Activated CD4-positive, alpha-beta T cell treated with anti-CD3 and anti-CD28 coated beads, Interleukin-2, Interleukin-6, amounts not matched to agents 100 ng/mL and 50 ng/mL, durations not matched to agents 16 hours and 8 hours (primary cell): Measurements from ENCODE around the gene GPC4.

Experiments used
- DNase-seq: peaks from one replicate; pipeline ENCODE4 v3.0.0-alpha.2; 2020

Gene GPC4

DNA sequence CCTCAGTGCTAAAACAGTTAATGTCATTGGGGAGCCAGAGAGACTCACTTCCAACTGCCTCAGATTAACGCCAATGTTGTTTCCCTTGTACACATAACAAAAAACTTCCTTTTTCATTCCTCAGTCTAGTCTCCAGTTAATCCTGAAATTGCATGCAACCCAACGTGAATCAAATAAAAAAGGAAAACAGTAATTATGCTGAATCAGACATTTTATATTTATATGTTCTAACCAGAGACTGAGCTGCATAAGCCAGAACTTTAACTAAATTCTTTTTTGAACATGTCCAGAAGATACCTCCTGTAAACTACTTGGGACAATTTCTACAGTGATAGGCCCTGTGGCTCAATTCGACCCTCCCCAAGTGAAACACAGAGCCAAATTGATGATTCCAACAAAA, 4.7 kb downstream of the GPC4 start:
- no peak for DNase-seq

- no peak for DNase-seq
These were observed 9.6 kb downstream of the GPC4 start for GRCh38 chrX:133405498-133406185.

- no peak for DNase-seq
These were observed 11.3 kb downstream of the GPC4 start for GRCh38 chrX:133403984-133404383.

DNA sequence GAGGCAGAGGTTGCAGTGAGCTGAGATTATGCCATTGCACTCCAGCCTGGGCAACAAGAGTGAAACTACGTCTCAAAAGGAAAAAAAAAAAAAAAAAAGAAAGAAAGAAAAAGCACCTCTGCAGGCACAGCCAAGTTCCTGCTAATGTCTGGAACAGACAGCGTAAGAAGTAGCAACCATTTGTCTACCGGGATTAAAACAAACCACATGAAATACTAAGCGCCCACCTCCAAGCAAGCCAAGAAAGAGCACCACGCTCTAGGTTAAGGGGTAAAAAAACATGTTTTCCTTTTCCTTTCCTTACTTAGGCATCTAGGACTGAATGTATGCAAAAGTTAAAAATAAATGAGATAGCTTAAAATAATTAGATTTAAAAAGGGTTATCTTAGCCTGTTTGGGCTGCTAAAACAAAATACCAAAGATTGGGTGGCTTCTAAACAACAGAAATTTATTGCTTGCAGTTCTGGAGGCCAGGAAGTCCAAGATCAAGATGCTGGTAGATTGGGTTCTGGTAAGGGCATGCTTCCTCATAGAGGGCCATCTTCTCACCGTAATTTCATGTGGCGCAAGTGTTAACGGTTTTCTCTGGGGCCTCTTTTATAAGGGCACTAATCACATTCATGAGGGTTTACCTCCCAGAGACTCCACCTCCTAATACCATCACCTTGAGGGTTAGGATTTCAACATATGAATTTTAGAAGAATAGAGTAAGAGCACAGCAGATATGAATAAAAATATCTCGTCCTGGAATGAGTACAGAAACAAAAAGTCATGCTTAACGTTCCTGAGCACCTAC, 12.3 kb downstream of the GPC4 start:
- no peak for DNase-seq

GRCh38 chrX:133402042-133402453, 13.2 kb downstream of the GPC4 start:
- no peak for DNase-seq

- DNase-seq = no peak
These were observed 13.8 kb downstream of the GPC4 start for GRCh38 chrX:133401536-133401935.

DNA sequence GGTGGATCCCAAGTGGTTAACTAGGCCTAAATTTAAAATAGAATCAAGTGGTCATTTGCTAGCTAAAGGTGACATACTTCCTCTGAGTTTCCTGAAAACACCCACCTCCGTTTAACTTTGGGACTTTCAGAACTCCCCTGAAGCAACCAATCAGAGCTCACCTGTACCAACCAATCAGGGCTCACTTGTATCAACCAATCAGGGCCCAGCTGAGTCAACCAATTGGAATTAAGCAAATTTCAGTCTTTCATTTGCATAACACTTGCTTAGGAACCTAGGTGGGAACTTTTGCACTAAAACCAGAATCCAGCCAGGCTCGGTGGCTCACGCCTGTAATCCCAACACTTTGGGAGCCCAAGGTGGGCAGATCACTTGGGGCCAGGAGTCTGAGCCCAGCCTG, 15.9 kb downstream of the GPC4 start:
- no peak for DNase-seq

GRCh38 chrX:133394765-133395164, 20.5 kb downstream of the GPC4 start:
- no peak for DNase-seq

GRCh38 chrX:133392671-133393070, 22.6 kb downstream of the GPC4 start:
- no peak for DNase-seq

GRCh38 chrX:133391111-133391510, 24.2 kb downstream of the GPC4 start:
- DNase-seq = no peak

DNA sequence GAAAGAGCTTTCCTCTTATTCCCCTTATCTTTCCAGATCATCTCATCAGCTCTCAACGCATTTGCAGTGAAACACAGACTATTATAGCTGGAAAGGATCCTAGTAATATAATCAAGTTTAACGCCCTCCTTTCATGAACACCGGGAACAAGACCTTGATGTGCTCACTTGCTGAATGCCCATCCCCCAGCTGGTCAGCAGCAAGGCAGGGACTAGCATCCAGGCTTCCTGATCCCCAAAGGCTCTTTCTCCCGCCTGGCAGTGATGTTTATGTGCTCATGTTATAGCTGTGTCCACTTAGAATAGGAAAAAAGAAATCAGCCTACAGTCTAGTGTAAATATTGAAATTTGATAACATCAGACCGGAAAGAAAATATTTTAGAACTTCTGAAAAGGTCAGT, 24.6 kb downstream of the GPC4 start:
- no peak for DNase-seq

GRCh38 chrX:133389975-133390374, 25.3 kb downstream of the GPC4 start:
- no peak for DNase-seq

GRCh38 chrX:133384454-133384853, 30.8 kb downstream of the GPC4 start:
- no peak for DNase-seq

DNA sequence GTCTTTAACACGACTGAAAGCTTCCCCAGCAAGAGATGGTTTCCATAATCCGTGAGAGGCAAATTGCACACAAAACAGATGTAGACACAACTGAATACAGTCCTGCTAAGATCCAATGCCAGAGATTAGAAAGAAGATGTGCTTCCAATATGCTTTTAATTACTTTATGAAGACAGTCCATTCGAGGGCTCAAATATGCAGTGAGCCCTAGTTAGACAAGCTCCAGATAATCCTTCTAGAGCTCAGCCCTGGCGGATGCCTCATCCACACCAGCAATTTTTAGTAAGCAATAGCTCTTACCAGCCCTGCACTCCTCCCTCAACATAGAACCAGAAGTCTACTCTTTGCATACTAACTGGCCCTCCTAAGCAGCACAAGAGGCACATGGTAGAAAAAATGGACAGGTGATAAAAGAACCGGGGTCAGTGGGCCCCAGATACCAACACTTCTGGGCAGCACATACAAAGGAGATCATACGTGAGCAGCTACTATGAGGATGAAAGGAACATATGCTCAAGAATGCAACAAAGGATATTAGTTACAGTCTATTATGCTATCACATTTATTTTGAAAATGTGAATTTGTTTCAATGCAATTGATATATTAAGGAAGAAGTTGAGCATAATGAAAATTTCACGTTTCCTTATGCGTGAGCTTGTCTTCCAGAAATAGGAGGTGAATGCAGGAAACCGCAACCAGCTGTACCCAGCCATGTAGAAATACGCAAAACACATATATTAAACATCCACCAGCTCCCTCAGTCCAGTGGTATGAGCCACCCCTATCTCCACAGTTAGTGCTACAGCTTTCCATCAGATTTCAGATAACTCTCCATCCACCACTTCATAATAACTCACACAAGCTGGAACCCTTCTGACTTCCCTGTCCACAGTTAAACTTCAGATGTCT, 34.3 kb downstream of the GPC4 start:
- no peak for DNase-seq

GRCh38 chrX:133376422-133376821, 38.9 kb downstream of the GPC4 start:
- DNase-seq = no peak

- DNase-seq = no peak
These were observed 39.5 kb downstream of the GPC4 start for GRCh38 chrX:133375615-133376340.

DNA sequence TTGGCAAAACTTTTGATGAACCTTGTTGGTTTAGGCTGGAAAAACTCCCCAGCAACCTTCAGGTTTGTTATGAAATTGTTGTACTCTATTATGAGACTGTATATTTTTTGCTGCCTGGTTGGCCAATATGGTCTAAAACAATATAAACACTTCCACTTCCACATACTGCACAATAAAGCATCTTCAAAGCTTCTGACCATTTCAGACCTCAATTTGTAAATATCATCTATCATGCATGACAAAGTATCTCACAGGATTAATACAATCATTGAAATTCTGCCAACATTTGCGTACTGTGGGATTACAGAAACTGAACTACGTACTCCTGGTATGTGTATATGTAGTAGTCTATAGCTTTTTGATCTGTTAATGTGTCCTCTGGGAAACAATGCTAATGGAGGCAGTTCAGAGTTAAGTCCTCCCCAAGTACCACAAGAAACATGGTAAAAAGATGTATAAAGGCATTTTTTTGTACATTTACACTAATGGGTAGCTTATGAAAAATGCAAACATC, 40.4 kb downstream of the GPC4 start:
- DNase-seq = no peak

GRCh38 chrX:133373386-133374079, 41.8 kb downstream of the GPC4 start:
- no peak for DNase-seq

DNA sequence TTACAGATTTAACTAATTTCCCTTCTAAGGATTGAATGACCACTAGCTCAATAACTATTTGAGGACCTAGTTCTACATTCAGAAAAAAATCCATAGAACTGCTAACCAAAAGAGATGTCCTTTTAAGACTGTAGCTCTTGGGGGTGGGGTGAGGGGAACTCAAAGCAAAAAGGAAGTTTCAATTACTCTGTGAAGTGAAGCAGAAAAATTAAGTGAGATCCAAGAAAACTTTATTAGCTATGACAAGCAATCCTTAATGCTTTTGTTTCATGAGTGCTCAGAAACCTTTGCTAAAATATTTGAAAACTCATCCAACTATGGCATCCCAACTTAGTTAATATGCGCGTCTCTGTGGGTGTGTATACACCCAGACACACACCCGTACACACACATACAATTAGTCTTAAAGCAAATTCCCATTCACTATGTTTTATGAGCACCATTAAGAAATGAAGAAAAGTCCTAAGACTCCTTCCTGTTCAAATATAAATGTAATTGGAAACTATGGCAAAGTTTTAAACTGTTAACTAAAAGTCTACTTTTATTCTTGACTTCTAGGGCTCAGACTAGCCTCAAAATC, 44.5 kb downstream of the GPC4 start:
- DNase-seq = no peak

DNA sequence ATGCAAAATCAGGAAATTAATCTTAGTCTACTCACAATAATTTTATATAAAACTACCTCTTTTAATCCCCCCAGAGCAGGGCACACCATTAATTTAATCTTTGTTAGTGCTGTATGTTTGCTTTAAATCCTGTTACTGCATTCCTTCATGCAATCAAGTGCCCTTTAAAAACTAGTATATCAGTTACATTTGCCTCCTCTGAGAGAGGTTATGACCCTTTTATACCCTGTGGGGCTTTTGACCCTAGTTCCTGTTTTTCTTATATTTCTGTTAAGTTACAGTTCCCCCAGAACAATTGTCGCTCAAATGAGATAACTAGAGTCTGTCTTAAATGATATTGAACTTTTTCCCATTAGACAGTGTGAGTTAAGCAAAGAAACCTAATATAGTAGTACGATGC, 46.2 kb downstream of the GPC4 start:
- no peak for DNase-seq

DNA sequence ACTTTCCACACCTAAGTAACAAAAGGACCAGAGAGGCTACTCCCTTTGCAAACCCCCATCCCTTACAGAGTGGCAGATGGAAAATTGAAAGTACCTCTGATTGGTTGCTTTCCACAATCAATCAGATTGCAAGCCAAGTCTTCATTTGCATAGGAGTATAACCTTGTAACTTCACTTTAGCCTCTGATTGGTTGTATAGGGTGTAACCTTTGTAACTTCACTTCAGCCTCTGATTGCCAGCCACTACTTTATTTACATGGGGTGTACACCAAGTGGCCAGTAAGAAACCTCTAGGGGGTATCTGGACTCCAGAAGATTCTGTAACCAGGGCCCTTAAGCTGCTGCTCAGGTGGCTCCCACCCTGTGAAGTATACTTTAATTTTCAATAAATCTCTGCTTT, 48.6 kb downstream of the GPC4 start:
- no peak for DNase-seq
